Activated naive CD4-positive, alpha-beta T cell treated with anti-CD3 and anti-CD28 coated beads, Interleukin-2, amount 50 U/mL, for 72 hours (primary cell): ENCODE data around the gene PDE6C. TPM values are rescaled to one million over a fixed set of nuclear protein-coding genes. Genes with fewer than 3 reads are reported as not detected.

Source experiments
- ATAC-seq, 2 donors: fragments of 150-1000 bp; cut with Tn5 transposase; 2 replicates each; pipeline ENCODE4 v1.10.0; 2021; ENCODE audit warnings: mild to moderate bottlenecking in 2 of 2, moderate library complexity in 2 of 2
- DNase-seq, 2 donors: peaks; one replicate each; pipeline ENCODE4 v3.0.0; 2021 to 2022; ENCODE audit warnings: low spot score in 2 of 2
- H3K27ac Mint-ChIP-seq, 2 donors: one replicate each; pipeline ENCODE4 v1.8.0; 2022; ENCODE audit warnings: mild to moderate bottlenecking in 2 of 2, mixed read lengths in 2 of 2
- H3K36me3 Mint-ChIP-seq, 2 donors: one replicate each; pipeline ENCODE4 v1.8.0; 2022; ENCODE audit warnings: mixed read lengths in 2 of 2
- H3K9me3 Mint-ChIP-seq, 2 donors: one replicate each; pipeline ENCODE4 v1.8.0; 2022; ENCODE audit warnings: mixed read lengths in 2 of 2
- total RNA-seq, 2 donors: library from RNA; stranded (reverse); gene quantifications; one replicate each; pipeline ENCODE4 v1.2.3, GENCODE V29; 2022

PDE6C gene
- total RNA-seq, 2 donors from 2014 or later, result not detected

- peaks cover 0 to 4% of the 10 kb centered on the region in 2 donors for H3K9me3 Mint-ChIP-seq
- ATAC-seq, result no peak
- H3K36me3 Mint-ChIP-seq, result peaks cover 0 to 4% of the 10 kb centered on the region in 2 donors
- no peak for DNase-seq
- no peak overlapping the region for H3K27ac Mint-ChIP-seq
These were observed 8.2 kb upstream of the PDE6C start for GRCh38 chr10:93604146-93604545.

- Mint-ChIP-seq H3K27ac (no peak overlapping the region), H3K9me3 (peaks cover 0 to 4% of the 10 kb centered on the region in 2 donors), H3K36me3 (no peaks in the 10 kb centered on the region)
- ATAC-seq (no peak), DNase-seq (no peak)
These were observed 3.9 kb upstream of the PDE6C start for GRCh38 chr10:93608421-93608820.

GRCh38 chr10:93613126-93613525 is 789 bp downstream of the PDE6C start:
- Mint-ChIP-seq H3K9me3 (no peaks in the 10 kb centered on the region), H3K36me3 (no peaks in the 10 kb centered on the region), H3K27ac (no peak overlapping the region)
- DNase-seq, result no peak
- ATAC-seq, result no peak

- Mint-ChIP-seq H3K9me3 (no peaks in the 10 kb centered on the region), H3K27ac (no peak overlapping the region), H3K36me3 (no peaks in the 10 kb centered on the region)
- ATAC-seq (no peak), DNase-seq (no peak)
These were observed 1.9 kb downstream of the PDE6C start for GRCh38 chr10:93614101-93614825.

GRCh38 chr10:93615576-93616235 is 3.4 kb downstream of the PDE6C start:
- ATAC-seq, result no peak
- H3K36me3 Mint-ChIP-seq, result no peaks in the 10 kb centered on the region
- H3K9me3 Mint-ChIP-seq, result no peaks in the 10 kb centered on the region
- H3K27ac Mint-ChIP-seq, result no peak overlapping the region
- DNase-seq, result no peak

- H3K27ac Mint-ChIP-seq, result no peak overlapping the region
- no peak for DNase-seq
- no peaks in the 10 kb centered on the region for H3K9me3 Mint-ChIP-seq
- ATAC-seq, result no peak
- no peaks in the 10 kb centered on the region for H3K36me3 Mint-ChIP-seq
These were observed 8.6 kb downstream of the PDE6C start for GRCh38 chr10:93620925-93621324.

GRCh38 chr10:93622942-93623341 is 10.6 kb downstream of the PDE6C start:
- no peaks in the 10 kb centered on the region for H3K9me3 Mint-ChIP-seq
- DNase-seq (no peak), ATAC-seq (no peak)
- H3K36me3 Mint-ChIP-seq, result no peaks in the 10 kb centered on the region
- H3K27ac Mint-ChIP-seq, result no peak overlapping the region

- no peaks in the 10 kb centered on the region for H3K9me3 Mint-ChIP-seq
- no peak for ATAC-seq
- no peaks in the 10 kb centered on the region for H3K36me3 Mint-ChIP-seq
- no peak overlapping the region for H3K27ac Mint-ChIP-seq
- no peak for DNase-seq
These were observed 16.5 kb downstream of the PDE6C start for GRCh38 chr10:93628858-93629257.

GRCh38 chr10:93629647-93630305 is 17.4 kb downstream of the PDE6C start:
- H3K9me3 Mint-ChIP-seq, result no peaks in the 10 kb centered on the region
- no peak for ATAC-seq
- no peaks in the 10 kb centered on the region for H3K36me3 Mint-ChIP-seq
- DNase-seq, result no peak
- H3K27ac Mint-ChIP-seq, result no peak overlapping the region

GRCh38 chr10:93630625-93631557 is 18.6 kb downstream of the PDE6C start:
- H3K9me3 Mint-ChIP-seq, result no peaks in the 10 kb centered on the region
- DNase-seq (no peak), ATAC-seq (peak in 1 of 2 donors; percentile 64)
- no peak overlapping the region for H3K27ac Mint-ChIP-seq
- H3K36me3 Mint-ChIP-seq, result no peaks in the 10 kb centered on the region

GRCh38 chr10:93639791-93640190 is 27.5 kb downstream of the PDE6C start:
- Mint-ChIP-seq H3K9me3 (no peaks in the 10 kb centered on the region), H3K27ac (no peak overlapping the region), H3K36me3 (no peaks in the 10 kb centered on the region)
- DNase-seq, result no peak
- no peak for ATAC-seq

- ATAC-seq (no peak), DNase-seq (no peak)
- no peaks in the 10 kb centered on the region for H3K36me3 Mint-ChIP-seq
- no peak overlapping the region for H3K27ac Mint-ChIP-seq
- H3K9me3 Mint-ChIP-seq, result no peaks in the 10 kb centered on the region
These were observed 40.5 kb downstream of the PDE6C start for GRCh38 chr10:93652857-93653256.

GRCh38 chr10:93654201-93654600 is 41.9 kb downstream of the PDE6C start:
- ATAC-seq, result no peak
- no peak for DNase-seq
- H3K27ac Mint-ChIP-seq, result no peak overlapping the region
- no peaks in the 10 kb centered on the region for H3K36me3 Mint-ChIP-seq
- no peaks in the 10 kb centered on the region for H3K9me3 Mint-ChIP-seq

GRCh38 chr10:93656155-93656554 is 43.8 kb downstream of the PDE6C start:
- ATAC-seq, result no peak
- no peak overlapping the region for H3K27ac Mint-ChIP-seq
- peaks cover 0 to 7% of the 10 kb centered on the region in 2 donors for H3K36me3 Mint-ChIP-seq
- H3K9me3 Mint-ChIP-seq, result no peaks in the 10 kb centered on the region
- no peak for DNase-seq

- Mint-ChIP-seq H3K27ac (no peak overlapping the region), H3K36me3 (peaks cover 0 to 14% of the 10 kb centered on the region in 2 donors), H3K9me3 (no peaks in the 10 kb centered on the region)
- ATAC-seq (no peak), DNase-seq (no peak)
These were observed 45.4 kb downstream of the PDE6C start for GRCh38 chr10:93657757-93658156.

- no peak for ATAC-seq
These were observed 53.7 kb downstream of the PDE6C start for GRCh38 chr10:93666030-93666429.

GRCh38 chr10:93667795-93668194 is 55.5 kb downstream of the PDE6C start:
- no peak for ATAC-seq
- Mint-ChIP-seq H3K27ac (no peak overlapping the region), H3K9me3 (no peaks in the 10 kb centered on the region), H3K36me3 (peaks cover 5 to 9% of the 10 kb centered on the region in 2 donors)
- DNase-seq, result no peak

More at GRCh38 chr10:93666030-93666429, 53.7 kb downstream of the PDE6C start:
- H3K27ac Mint-ChIP-seq, result no peak overlapping the region
- no peak for DNase-seq
- peaks cover 5 to 18% of the 10 kb centered on the region in 2 donors for H3K36me3 Mint-ChIP-seq
- H3K9me3 Mint-ChIP-seq, result no peaks in the 10 kb centered on the region
